Measurements from ENCODE around the gene ZFP36L2. TPM values are rescaled to one million over a fixed set of nuclear protein-coding genes. Genes with fewer than 3 reads are reported as not detected.

Gene ZFP36L2
- total RNA-seq, 1 donor from 2014 or later: 8.2 TPM

GRCh38 chr2:43241558-43241957 lies 15.2 kb upstream of the ZFP36L2 start:
- TF ChIP-seq CTCF (IDR thresholded peaks at IDR 0.05; ENCODE audit: insufficient read depth, low read length, severe bottlenecking): no peak
- FAIRE-seq (no peak), DNase-seq (ENCODE audit: low read depth) (no peak)
- H3K27me3 ChIP-seq (ENCODE audit: control insufficient read depth, insufficient read depth, low read length): no peaks in the 10 kb centered on the region
- peaks cover 3% of the 10 kb centered on the region for H3K36me3 ChIP-seq (ENCODE audit: control insufficient read depth, insufficient read depth, low read length)
- no peak overlapping the region for H3K4me3 ChIP-seq (ENCODE audit: low read depth, low read length)

- no peak for FAIRE-seq
Observed at GRCh38 chr2:43240766-43241150, 14.4 kb upstream of the ZFP36L2 start.

GRCh38 chr2:43239981-43240765 lies 13.8 kb upstream of the ZFP36L2 start:
- Histone ChIP-seq H3K27me3 (ENCODE audit: control insufficient read depth, insufficient read depth, low read length) (no peaks in the 10 kb centered on the region), H3K36me3 (ENCODE audit: control insufficient read depth, insufficient read depth, low read length) (peaks cover 3% of the 10 kb centered on the region), H3K4me3 (ENCODE audit: low read depth, low read length) (no peak overlapping the region)
- no peak for TF ChIP-seq CTCF (IDR thresholded peaks at IDR 0.05; ENCODE audit: insufficient read depth, low read length, severe bottlenecking)
- FAIRE-seq: no peak
- no peak for DNase-seq (ENCODE audit: low read depth)

More at GRCh38 chr2:43240766-43241150, 14.4 kb upstream of the ZFP36L2 start:
- TF ChIP-seq CTCF (IDR thresholded peaks at IDR 0.05; ENCODE audit: insufficient read depth, low read length, severe bottlenecking): no peak
- Histone ChIP-seq H3K4me3 (ENCODE audit: low read depth, low read length) (no peak overlapping the region), H3K27me3 (ENCODE audit: control insufficient read depth, insufficient read depth, low read length) (no peaks in the 10 kb centered on the region), H3K36me3 (ENCODE audit: control insufficient read depth, insufficient read depth, low read length) (peaks cover 3% of the 10 kb centered on the region)
- no peak for DNase-seq (ENCODE audit: low read depth)

- TF ChIP-seq CTCF (IDR thresholded peaks at IDR 0.05; ENCODE audit: insufficient read depth, low read length, severe bottlenecking): no peak
- FAIRE-seq (no peak), DNase-seq (ENCODE audit: low read depth) (no peak)
- H3K4me3 ChIP-seq (ENCODE audit: low read depth, low read length): no peak overlapping the region
- H3K36me3 ChIP-seq (ENCODE audit: control insufficient read depth, insufficient read depth, low read length): no peaks in the 10 kb centered on the region
- H3K27me3 ChIP-seq (ENCODE audit: control insufficient read depth, insufficient read depth, low read length): no peaks in the 10 kb centered on the region
Observed at GRCh38 chr2:43238813-43239212, 12.4 kb upstream of the ZFP36L2 start.

- DNase-seq (ENCODE audit: low read depth) (no peak), FAIRE-seq (no peak)
- no peaks in the 10 kb centered on the region for H3K27me3 ChIP-seq (ENCODE audit: control insufficient read depth, insufficient read depth, low read length)
- H3K4me3 ChIP-seq (ENCODE audit: low read depth, low read length): no peak overlapping the region
- no peak for TF ChIP-seq CTCF (IDR thresholded peaks at IDR 0.05; ENCODE audit: insufficient read depth, low read length, severe bottlenecking)
- no peaks in the 10 kb centered on the region for H3K36me3 ChIP-seq (ENCODE audit: control insufficient read depth, insufficient read depth, low read length)
Observed at GRCh38 chr2:43238176-43238575, 11.8 kb upstream of the ZFP36L2 start.

Measured in bronchial epithelial cell (primary cell).